22Rv1 (cell line): ENCODE data around the gene ABCA1.

Experiments used
- ZFX ChIP-seq: fragments of 450-650 bp; IDR thresholded peaks from 2 replicates; pipeline ENCODE4 v1.6.1; 2017; ENCODE audit warnings: antibody characterized with exemption, borderline replicate concordance
- TF ChIP-seq, protein P1 (sequence below): fragments of 450-650 bp; IDR thresholded peaks from 2 replicates; pipeline ENCODE4 v1.5.1; 2017; ENCODE audit warnings: mild to moderate bottlenecking

DNA sequence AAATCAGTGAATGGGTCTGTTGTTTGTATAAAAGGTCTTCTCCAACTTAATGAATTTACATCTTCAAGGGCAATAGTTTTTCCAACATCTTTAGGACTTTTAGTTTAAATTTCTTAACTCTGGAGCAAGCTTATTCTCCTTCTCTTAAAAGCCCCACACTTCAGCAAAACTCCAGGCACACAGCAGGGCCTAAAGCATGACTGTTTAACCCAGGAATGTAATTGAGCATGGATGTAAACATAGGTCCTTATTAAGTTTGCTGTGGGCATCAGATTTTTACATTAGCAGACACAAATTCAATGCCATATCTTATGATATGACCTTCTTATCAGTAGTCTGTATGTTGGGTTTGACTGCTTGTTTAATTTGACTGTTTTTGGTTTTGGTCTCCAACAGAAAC is 78.9 kb downstream of the ABCA1 start:
- TF ChIP-seq, protein P1, sequence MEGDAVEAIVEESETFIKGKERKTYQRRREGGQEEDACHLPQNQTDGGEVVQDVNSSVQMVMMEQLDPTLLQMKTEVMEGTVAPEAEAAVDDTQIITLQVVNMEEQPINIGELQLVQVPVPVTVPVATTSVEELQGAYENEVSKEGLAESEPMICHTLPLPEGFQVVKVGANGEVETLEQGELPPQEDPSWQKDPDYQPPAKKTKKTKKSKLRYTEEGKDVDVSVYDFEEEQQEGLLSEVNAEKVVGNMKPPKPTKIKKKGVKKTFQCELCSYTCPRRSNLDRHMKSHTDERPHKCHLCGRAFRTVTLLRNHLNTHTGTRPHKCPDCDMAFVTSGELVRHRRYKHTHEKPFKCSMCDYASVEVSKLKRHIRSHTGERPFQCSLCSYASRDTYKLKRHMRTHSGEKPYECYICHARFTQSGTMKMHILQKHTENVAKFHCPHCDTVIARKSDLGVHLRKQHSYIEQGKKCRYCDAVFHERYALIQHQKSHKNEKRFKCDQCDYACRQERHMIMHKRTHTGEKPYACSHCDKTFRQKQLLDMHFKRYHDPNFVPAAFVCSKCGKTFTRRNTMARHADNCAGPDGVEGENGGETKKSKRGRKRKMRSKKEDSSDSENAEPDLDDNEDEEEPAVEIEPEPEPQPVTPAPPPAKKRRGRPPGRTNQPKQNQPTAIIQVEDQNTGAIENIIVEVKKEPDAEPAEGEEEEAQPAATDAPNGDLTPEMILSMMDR: no peak
- TF ChIP-seq ZFX: no peak
